HepG2 (cell line): ENCODE measurements around the gene SAPCD2. TPM values are rescaled to one million over a fixed set of nuclear protein-coding genes. Genes with fewer than 3 reads are reported as not detected.

Experiments
- BHLHE40 ChIP-seq: IDR thresholded peaks from 2 replicates; pipeline ENCODE4 v1.6.1; 2011; ENCODE audit warnings: low read length, improper control_type of control experiment
- GZF1 ChIP-seq: sonication (generic); formaldehyde crosslinking; IDR thresholded peaks from 2 replicates; pipeline ENCODE4 v1.5.1; 2020; ENCODE audit warnings: mild to moderate bottlenecking, missing genetic modification reagents
- HNRNPUL1 ChIP-seq: fragments of 200-400 bp; formaldehyde crosslinking; IDR thresholded peaks from 2 replicates; pipeline ENCODE4 v1.6.1; 2017; ENCODE audit warnings: low read depth, mild to moderate bottlenecking, low read length, moderate library complexity
- MAFK ChIP-seq, 2 experiments: IDR thresholded peaks in 1 of 2; conservative IDR thresholded peaks in 1 of 2; 2 replicates each; pipeline ENCODE4 v1.6.1; 2011; ENCODE audit warnings: improper control_type of control experiment in 2 of 2, low read length in 2 of 2
- MTERF4 ChIP-seq: sonication (generic); formaldehyde crosslinking; IDR thresholded peaks from 2 replicates; pipeline ENCODE4 v1.8.0; 2023; ENCODE audit warnings: mild to moderate bottlenecking, missing genetic modification reagents
- MTF2 ChIP-seq: sonication (generic); formaldehyde crosslinking; IDR thresholded peaks from 2 replicates; pipeline ENCODE4 v1.5.0; 2020; ENCODE audit warnings: missing genetic modification reagents, borderline replicate concordance
- SNAI1 ChIP-seq: sonication (generic); formaldehyde crosslinking; IDR thresholded peaks from 2 replicates; pipeline ENCODE4 v1.5.0; 2020; ENCODE audit warnings: mild to moderate bottlenecking, missing genetic modification reagents, borderline replicate concordance
- XRCC5 ChIP-seq: fragments of 200-400 bp; formaldehyde crosslinking; optimal IDR thresholded peaks from 2 replicates; pipeline ENCODE3; 2017; ENCODE audit warnings: mild to moderate bottlenecking, low read length
- ZBTB34 ChIP-seq: sonication (generic); formaldehyde crosslinking; IDR thresholded peaks from 2 replicates; pipeline ENCODE4 v1.8.0; 2022; ENCODE audit warnings: mild to moderate bottlenecking, missing genetic modification reagents
- ZNF251 ChIP-seq: sonication (generic); formaldehyde crosslinking; IDR thresholded peaks from 2 replicates; pipeline ENCODE4 v1.9.0; 2021; ENCODE audit warnings: mild to moderate bottlenecking, missing genetic modification reagents
- ZNF570 ChIP-seq: sonication (generic); formaldehyde crosslinking; IDR thresholded peaks from 2 replicates; pipeline ENCODE4 v1.4.0; 2020; ENCODE audit warnings: mild to moderate bottlenecking, missing genetic modification reagents, borderline replicate concordance
- ZNF572 ChIP-seq: sonication (generic); formaldehyde crosslinking; IDR thresholded peaks from 2 replicates; pipeline ENCODE4 v1.5.1; 2020; ENCODE audit warnings: mild to moderate bottlenecking, missing genetic modification reagents
- ZNF720 ChIP-seq: sonication (generic); formaldehyde crosslinking; IDR thresholded peaks from 2 replicates; pipeline ENCODE4 v1.4.0; 2020; ENCODE audit warnings: missing genetic modification reagents
- ZNF772 ChIP-seq: sonication (generic); formaldehyde crosslinking; IDR thresholded peaks from 2 replicates; pipeline ENCODE4 v1.5.0; 2020; ENCODE audit warnings: mild to moderate bottlenecking, missing genetic modification reagents
- ZNF777 ChIP-seq: sonication (generic); formaldehyde crosslinking; IDR thresholded peaks from 2 replicates; pipeline ENCODE4 v1.4.0; 2020; ENCODE audit warnings: missing genetic modification reagents
- polyA plus RNA-seq, 8 experiments: library from polyadenylated mRNA; depleted of rRNA in 3 of 8; stranded (reverse) in 7 of 8; unstranded in 1 of 8; fragments of >200 nt; fragmentation: Illumina TruSeq in 4 of 8; extraction: Trizol in 4 of 8; gene quantifications; 2 replicates each; pipeline versions ENCODE4 v1.2.1 to v1.2.3, GENCODE V29; 2011 to 2016; ENCODE audit warnings: low read depth in 4 of 8, missing spikeins in 1 of 8, mixed read lengths in 1 of 8; ENCODE audit not compliant: insufficient read depth in 1 of 8
- total RNA-seq, 5 experiments: library from RNA; depleted of rRNA; stranded (reverse); fragments of >200 nt; fragmentation: Illumina TruSeq; extraction: Trizol; gene quantifications; 2 replicates each; pipeline ENCODE4 v1.2.3, GENCODE V29; 2016; ENCODE audit warnings: low read depth in 1 of 5
- TF ChIP-seq, protein P1 (sequence below): sonication (generic); formaldehyde crosslinking; IDR thresholded peaks from 2 replicates; pipeline ENCODE4 v1.8.1; 2023; ENCODE audit warnings: mild to moderate bottlenecking, moderate library complexity, missing genetic modification reagents
- TF ChIP-seq, protein P2 (sequence below): sonication (generic); formaldehyde crosslinking; IDR thresholded peaks from 2 replicates; pipeline ENCODE4 v1.9.0; 2022; ENCODE audit warnings: low read depth, missing genetic modification reagents
- TF ChIP-seq, protein P3 (sequence below): sonication (generic); formaldehyde crosslinking; IDR thresholded peaks from 2 replicates; pipeline ENCODE4 v1.5.1; 2020; ENCODE audit warnings: mild to moderate bottlenecking, missing genetic modification reagents
- TF ChIP-seq, protein P4 (sequence below): fragments of 450-650 bp; IDR thresholded peaks from 2 replicates; pipeline ENCODE4 v1.6.1; 2016

Gene SAPCD2
- total and polyA plus RNA-seq, 2 of the 13 experiments (the other 11 are each of a cell fraction or from before 2014, with no cell fraction given) = 21.9 to 42.8 TPM

GRCh38 chr9:137064027-137064879, 6.1 kb downstream of the SAPCD2 start (continued):
- TF ChIP-seq ZNF570 (CRISPR knock-in tag) = no peak
- TF ChIP-seq ZNF572 (CRISPR knock-in tag) = no peak
- TF ChIP-seq BHLHE40 = no peak
- TF ChIP-seq XRCC5 = peak; percentile 58
- TF ChIP-seq MTERF4 = no peak
- TF ChIP-seq SNAI1 (CRISPR knock-in tag) = no peak
- TF ChIP-seq GZF1 (CRISPR knock-in tag) = no peak
- TF ChIP-seq, protein P1, sequence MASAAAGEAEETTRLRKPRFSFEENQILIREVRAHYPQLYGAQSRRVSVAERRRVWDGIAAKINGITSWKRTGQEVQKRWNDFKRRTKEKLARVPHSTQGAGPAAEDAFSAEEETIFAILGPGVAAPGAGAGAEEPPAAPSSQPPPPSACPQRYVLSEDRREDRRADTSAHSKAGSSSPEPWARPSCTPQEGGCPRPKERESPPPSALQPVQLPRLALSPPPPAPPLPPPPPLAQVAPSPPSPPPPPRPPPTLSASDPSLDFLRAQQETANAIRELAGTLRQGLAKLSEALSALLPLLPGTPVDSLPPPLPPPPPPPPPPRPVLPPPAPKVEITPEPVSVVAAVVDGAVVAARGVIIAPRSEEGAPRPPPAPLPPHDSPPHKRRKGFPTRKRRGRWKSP = no peak
- TF ChIP-seq ZNF251 (CRISPR knock-in tag) = no peak
- TF ChIP-seq ZBTB34 = no peak
- TF ChIP-seq MAFK (conservative IDR thresholded peaks at IDR 0.05 in 1 of 2, IDR thresholded peaks at IDR 0.05 in 1 of 2; ENCODE audit: low read length in 2 of 2) = no peak
- peak; percentile 74 for TF ChIP-seq ZNF777
- TF ChIP-seq ZNF772 (CRISPR knock-in tag) = no peak
- TF ChIP-seq MTF2 (CRISPR knock-in tag) = no peak
- no peak for TF ChIP-seq ZNF720 (CRISPR knock-in tag)
- TF ChIP-seq, protein P2, sequence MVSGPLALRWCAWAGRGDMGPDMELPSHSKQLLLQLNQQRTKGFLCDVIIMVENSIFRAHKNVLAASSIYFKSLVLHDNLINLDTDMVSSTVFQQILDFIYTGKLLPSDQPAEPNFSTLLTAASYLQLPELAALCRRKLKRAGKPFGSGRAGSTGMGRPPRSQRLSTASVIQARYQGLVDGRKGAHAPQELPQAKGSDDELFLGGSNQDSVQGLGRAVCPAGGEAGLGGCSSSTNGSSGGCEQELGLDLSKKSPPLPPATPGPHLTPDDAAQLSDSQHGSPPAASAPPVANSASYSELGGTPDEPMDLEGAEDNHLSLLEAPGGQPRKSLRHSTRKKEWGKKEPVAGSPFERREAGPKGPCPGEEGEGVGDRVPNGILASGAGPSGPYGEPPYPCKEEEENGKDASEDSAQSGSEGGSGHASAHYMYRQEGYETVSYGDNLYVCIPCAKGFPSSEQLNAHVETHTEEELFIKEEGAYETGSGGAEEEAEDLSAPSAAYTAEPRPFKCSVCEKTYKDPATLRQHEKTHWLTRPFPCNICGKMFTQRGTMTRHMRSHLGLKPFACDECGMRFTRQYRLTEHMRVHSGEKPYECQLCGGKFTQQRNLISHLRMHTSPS = no peak
- TF ChIP-seq, protein P3, sequence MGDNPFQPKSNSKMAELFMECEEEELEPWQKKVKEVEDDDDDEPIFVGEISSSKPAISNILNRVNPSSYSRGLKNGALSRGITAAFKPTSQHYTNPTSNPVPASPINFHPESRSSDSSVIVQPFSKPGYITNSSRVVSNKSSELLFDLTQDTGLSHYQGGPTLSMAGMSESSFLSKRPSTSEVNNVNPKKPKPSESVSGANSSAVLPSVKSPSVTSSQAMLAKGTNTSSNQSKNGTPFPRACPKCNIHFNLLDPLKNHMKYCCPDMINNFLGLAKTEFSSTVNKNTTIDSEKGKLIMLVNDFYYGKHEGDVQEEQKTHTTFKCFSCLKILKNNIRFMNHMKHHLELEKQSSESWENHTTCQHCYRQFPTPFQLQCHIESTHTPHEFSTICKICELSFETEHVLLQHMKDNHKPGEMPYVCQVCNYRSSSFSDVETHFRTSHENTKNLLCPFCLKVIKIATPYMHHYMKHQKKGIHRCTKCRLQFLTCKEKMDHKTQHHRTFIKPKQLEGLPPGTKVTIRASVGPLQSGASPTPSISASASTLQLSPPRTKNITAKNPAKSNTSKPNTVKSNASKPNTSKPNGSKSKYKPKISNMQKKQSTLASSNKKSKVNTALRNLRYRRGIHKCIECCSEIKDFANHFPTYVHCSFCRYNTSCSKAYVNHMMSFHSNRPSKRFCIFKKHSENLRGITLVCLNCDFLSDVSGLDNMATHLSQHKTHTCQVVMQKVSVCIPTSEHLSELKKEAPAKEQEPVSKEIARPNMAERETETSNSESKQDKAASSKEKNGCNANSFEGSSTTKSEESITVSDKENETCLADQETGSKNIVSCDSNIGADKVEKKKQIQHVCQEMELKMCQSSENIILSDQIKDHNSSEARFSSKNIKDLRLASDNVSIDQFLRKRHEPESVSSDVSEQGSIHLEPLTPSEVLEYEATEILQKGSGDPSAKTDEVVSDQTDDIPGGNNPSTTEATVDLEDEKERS = no peak
- TF ChIP-seq HNRNPUL1 = no peak
- TF ChIP-seq, protein P4, sequence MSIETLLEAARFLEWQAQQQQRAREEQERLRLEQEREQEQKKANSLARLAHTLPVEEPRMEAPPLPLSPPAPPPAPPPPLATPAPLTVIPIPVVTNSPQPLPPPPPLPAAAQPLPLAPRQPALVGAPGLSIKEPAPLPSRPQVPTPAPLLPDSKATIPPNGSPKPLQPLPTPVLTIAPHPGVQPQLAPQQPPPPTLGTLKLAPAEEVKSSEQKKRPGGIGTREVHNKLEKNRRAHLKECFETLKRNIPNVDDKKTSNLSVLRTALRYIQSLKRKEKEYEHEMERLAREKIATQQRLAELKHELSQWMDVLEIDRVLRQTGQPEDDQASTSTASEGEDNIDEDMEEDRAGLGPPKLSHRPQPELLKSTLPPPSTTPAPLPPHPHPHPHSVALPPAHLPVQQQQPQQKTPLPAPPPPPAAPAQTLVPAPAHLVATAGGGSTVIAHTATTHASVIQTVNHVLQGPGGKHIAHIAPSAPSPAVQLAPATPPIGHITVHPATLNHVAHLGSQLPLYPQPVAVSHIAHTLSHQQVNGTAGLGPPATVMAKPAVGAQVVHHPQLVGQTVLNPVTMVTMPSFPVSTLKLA = no peak
